Stimulated activated CD8-positive, alpha-beta memory T cell treated with anti-CD3 and anti-CD28 coated beads, Interleukin-7, amount 100 ng/mL, for 48 hours (primary cell): ENCODE measurements around the gene SNAP23.

Experiments
- DNase-seq, 2 donors: peaks; one replicate each; pipeline ENCODE4 v3.0.0-alpha.2; 2020; ENCODE audit warnings: low read depth in 1 of 2; ENCODE audit errors: extremely low read depth in 1 of 2

SNAP23 gene

GRCh38 chr15:42495361-42496212 lies at the start of gene SNAP23:
Gene SNAP23, plus strand, starts transcription at chr15:42495634. Its CDS starts 16,213 bp downstream, at chr15:42511847.
- DNase-seq, result peak; percentile 73

- DNase-seq, result no peak
These were observed 47.8 kb upstream of the SNAP23 start for GRCh38 chr15:42447599-42447998.

GRCh38 chr15:42448281-42448680 lies 47.2 kb upstream of the SNAP23 start:
- DNase-seq, result no peak

- no peak for DNase-seq
These were observed 45.5 kb upstream of the SNAP23 start for GRCh38 chr15:42449770-42450424.

- DNase-seq, result no peak
These were observed 45.0 kb upstream of the SNAP23 start for GRCh38 chr15:42450425-42450790.

- DNase-seq, result no peak
These were observed 41.6 kb upstream of the SNAP23 start for GRCh38 chr15:42453826-42454225.

GRCh38 chr15:42456531-42456930 lies 38.9 kb upstream of the SNAP23 start:
- no peak for DNase-seq

- no peak for DNase-seq
These were observed 38.5 kb upstream of the SNAP23 start for GRCh38 chr15:42456971-42457370.

GRCh38 chr15:42457445-42458442 lies 37.7 kb upstream of the SNAP23 start:
- no peak for DNase-seq

GRCh38 chr15:42461261-42461660 lies 34.2 kb upstream of the SNAP23 start:
- DNase-seq, result no peak

- no peak for DNase-seq
These were observed 29.7 kb upstream of the SNAP23 start for GRCh38 chr15:42465520-42466259.

GRCh38 chr15:42471002-42471401 lies 24.4 kb upstream of the SNAP23 start:
- no peak for DNase-seq

- DNase-seq, result no peak
These were observed 20.6 kb upstream of the SNAP23 start for GRCh38 chr15:42474827-42475226.

- DNase-seq, result no peak
These were observed 12.7 kb upstream of the SNAP23 start for GRCh38 chr15:42482701-42483100.

GRCh38 chr15:42483677-42484076 lies 11.8 kb upstream of the SNAP23 start:
- DNase-seq, result no peak

GRCh38 chr15:42490291-42490670 lies 5.2 kb upstream of the SNAP23 start:
- DNase-seq, result no peak

GRCh38 chr15:42490671-42491538 lies 4.5 kb upstream of the SNAP23 start, which contains the start of gene ZNF106:
Gene ZNF106, minus strand, starts transcription at chr15:42491141. Its CDS starts 18,852 bp downstream, at chr15:42472289.
- peak; percentile 72 to 77 for DNase-seq

- no peak for DNase-seq
These were observed 3.8 kb upstream of the SNAP23 start for GRCh38 chr15:42491539-42492225.

- DNase-seq, result no peak
These were observed 1.8 kb upstream of the SNAP23 start for GRCh38 chr15:42493679-42494078.
